HG02642 (cell line): ENCODE results near the gene AHCYL2.

Experiments used
- ATAC-seq: cut with Tn5 transposase; IDR thresholded peaks from one replicate; pipeline ENCODE4 v1.9.1; 2021; ENCODE audit warnings: mild to moderate bottlenecking; ENCODE audit not compliant: unreplicated experiment, poor library complexity

Gene AHCYL2

GRCh38 chr7:129373651-129374428, 149.0 kb downstream of the AHCYL2 start:
- no peak for ATAC-seq

GRCh38 chr7:129375141-129375938, 150.5 kb downstream of the AHCYL2 start:
- ATAC-seq: no peak

GRCh38 chr7:129376076-129376777, 151.4 kb downstream of the AHCYL2 start:
- no peak for ATAC-seq

- no peak for ATAC-seq
Measured at GRCh38 chr7:129376778-129377700, 152.2 kb downstream of the AHCYL2 start.

GRCh38 chr7:129381710-129382484, 157.1 kb downstream of the AHCYL2 start:
- ATAC-seq: no peak

- ATAC-seq: no peak
Measured at GRCh38 chr7:129383542-129384132, 158.8 kb downstream of the AHCYL2 start.

GRCh38 chr7:129385116-129385515, 160.3 kb downstream of the AHCYL2 start:
- ATAC-seq: no peak

- no peak for ATAC-seq
Measured at GRCh38 chr7:129385598-129385997, 160.8 kb downstream of the AHCYL2 start.

- ATAC-seq: no peak
Measured at GRCh38 chr7:129386506-129386905, 161.7 kb downstream of the AHCYL2 start.

- no peak for ATAC-seq
Measured at GRCh38 chr7:129387537-129387936, 162.7 kb downstream of the AHCYL2 start.

- ATAC-seq: no peak
Measured at GRCh38 chr7:129388333-129389098, 163.7 kb downstream of the AHCYL2 start.

- no peak for ATAC-seq
Measured at GRCh38 chr7:129389829-129390228, 165.0 kb downstream of the AHCYL2 start.

- no peak for ATAC-seq
Measured at GRCh38 chr7:129390314-129390713, 165.5 kb downstream of the AHCYL2 start.

GRCh38 chr7:129391546-129392171, 166.8 kb downstream of the AHCYL2 start:
- ATAC-seq: no peak

- no peak for ATAC-seq
Measured at GRCh38 chr7:129393255-129393654, 168.4 kb downstream of the AHCYL2 start.

- no peak for ATAC-seq
Measured at GRCh38 chr7:129394101-129394500, 169.3 kb downstream of the AHCYL2 start.
